ENCODE measurements around the gene MAMDC4.

- TF ChIP-seq CTCF (IDR thresholded peaks at IDR 0.05) (no peak), TCF7L2 (IDR thresholded peaks at IDR 0.05; ENCODE audit: low read depth, low read length) (no peak)
- TF ChIP-seq, protein P1, sequence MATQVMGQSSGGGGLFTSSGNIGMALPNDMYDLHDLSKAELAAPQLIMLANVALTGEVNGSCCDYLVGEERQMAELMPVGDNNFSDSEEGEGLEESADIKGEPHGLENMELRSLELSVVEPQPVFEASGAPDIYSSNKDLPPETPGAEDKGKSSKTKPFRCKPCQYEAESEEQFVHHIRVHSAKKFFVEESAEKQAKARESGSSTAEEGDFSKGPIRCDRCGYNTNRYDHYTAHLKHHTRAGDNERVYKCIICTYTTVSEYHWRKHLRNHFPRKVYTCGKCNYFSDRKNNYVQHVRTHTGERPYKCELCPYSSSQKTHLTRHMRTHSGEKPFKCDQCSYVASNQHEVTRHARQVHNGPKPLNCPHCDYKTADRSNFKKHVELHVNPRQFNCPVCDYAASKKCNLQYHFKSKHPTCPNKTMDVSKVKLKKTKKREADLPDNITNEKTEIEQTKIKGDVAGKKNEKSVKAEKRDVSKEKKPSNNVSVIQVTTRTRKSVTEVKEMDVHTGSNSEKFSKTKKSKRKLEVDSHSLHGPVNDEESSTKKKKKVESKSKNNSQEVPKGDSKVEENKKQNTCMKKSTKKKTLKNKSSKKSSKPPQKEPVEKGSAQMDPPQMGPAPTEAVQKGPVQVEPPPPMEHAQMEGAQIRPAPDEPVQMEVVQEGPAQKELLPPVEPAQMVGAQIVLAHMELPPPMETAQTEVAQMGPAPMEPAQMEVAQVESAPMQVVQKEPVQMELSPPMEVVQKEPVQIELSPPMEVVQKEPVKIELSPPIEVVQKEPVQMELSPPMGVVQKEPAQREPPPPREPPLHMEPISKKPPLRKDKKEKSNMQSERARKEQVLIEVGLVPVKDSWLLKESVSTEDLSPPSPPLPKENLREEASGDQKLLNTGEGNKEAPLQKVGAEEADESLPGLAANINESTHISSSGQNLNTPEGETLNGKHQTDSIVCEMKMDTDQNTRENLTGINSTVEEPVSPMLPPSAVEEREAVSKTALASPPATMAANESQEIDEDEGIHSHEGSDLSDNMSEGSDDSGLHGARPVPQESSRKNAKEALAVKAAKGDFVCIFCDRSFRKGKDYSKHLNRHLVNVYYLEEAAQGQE (IDR thresholded peaks at IDR 0.05; ENCODE audit: insufficient read depth in 1 of 2, low read depth in 2 of 2, low read length in 1 of 2), result no peak
Observed at GRCh38 chr9:136837146-136837855, 14.8 kb upstream of the MAMDC4 start.
